ENCODE results near the gene UBE2Z.

- TF ChIP-seq ARID2 (IDR thresholded peaks at IDR 0.05): no peak
- TF ChIP-seq ZNF76 (CRISPR knock-in tag; IDR thresholded peaks at IDR 0.05; ENCODE audit: borderline replicate concordance): no peak
- TF ChIP-seq CTCF (IDR thresholded peaks at IDR 0.05 in 2 of 3, conservative IDR thresholded peaks at IDR 0.05 in 1 of 3; ENCODE audit: insufficient read depth in 2 of 3, low read depth in 1 of 3, low read length in 3 of 3): 0 out of 6 replicates have a peak, but pooled peaks of 2 of the 3 experiments have one; percentile 5 to 23
- no peak for TF ChIP-seq ZNF449 (CRISPR knock-in tag; IDR thresholded peaks at IDR 0.05)
- no peak for TF ChIP-seq POLR3A (IDR thresholded peaks at IDR 0.05; ENCODE audit: borderline replicate concordance, extremely low read depth, insufficient read depth, insufficient read length)
- no peak for TF ChIP-seq EZH2 (IDR thresholded peaks at IDR 0.05; ENCODE audit: borderline replicate concordance, low read depth, low read length)
- TF ChIP-seq ZNF830 (CRISPR knock-in tag; IDR thresholded peaks at IDR 0.05): no peak
- no peak for TF ChIP-seq NFIX (CRISPR knock-in tag; IDR thresholded peaks at IDR 0.05; ENCODE audit: low read depth)
- TF ChIP-seq CCNT2 (IDR thresholded peaks at IDR 0.05; ENCODE audit: borderline replicate concordance, extremely low read depth, insufficient read length, low read depth, low read length): no peak
- TF ChIP-seq ZNF274 (IDR thresholded peaks at IDR 0.05; ENCODE audit: borderline replicate concordance, low read depth, low read length): no peak
- TF ChIP-seq TAF1 (IDR thresholded peaks at IDR 0.05; ENCODE audit: control insufficient read depth, extremely low read depth, insufficient read depth, low read length, severe bottlenecking): no peak
Measured at GRCh38 chr17:48860034-48860433, 48.2 kb upstream of the UBE2Z start.
